HG02763 (cell line): ENCODE results near the gene POM121C.
"Not testable (repeated sequence)": the region's sequence is repeated elsewhere in the genome, so short reads cannot be mapped to it uniquely, and the experiment has no call there.

ENCODE experiments used
- ATAC-seq: cut with Tn5 transposase; IDR thresholded peaks from one replicate; pipeline ENCODE4 v1.9.1; 2021; ENCODE audit warnings: mild to moderate bottlenecking, moderate library complexity; ENCODE audit not compliant: unreplicated experiment

Gene POM121C

GRCh38 chr7:75397865-75398264 lies 88.2 kb downstream of the POM121C start:
- ATAC-seq: not testable (repeated sequence)

GRCh38 chr7:75395329-75395728 lies 90.8 kb downstream of the POM121C start, which contains the start of gene TRIM73:
Gene TRIM73 (plus strand): TSS chr7:75395629. CDS start chr7:75398934, 3,305 bp downstream.
- ATAC-seq: not testable (repeated sequence)

GRCh38 chr7:75393194-75393593 lies 92.9 kb downstream of the POM121C start:
- ATAC-seq: not testable (repeated sequence)

- ATAC-seq: not testable (repeated sequence)
Measured at GRCh38 chr7:75374519-75375317, 111.4 kb downstream of the POM121C start.

GRCh38 chr7:75374144-75374518 lies 112.0 kb downstream of the POM121C start:
- ATAC-seq: not testable (repeated sequence)

- ATAC-seq: not testable (repeated sequence)
Measured at GRCh38 chr7:75367313-75367712, 118.8 kb downstream of the POM121C start.
